GM12872 (cell line): ENCODE results near the gene TPBGL.

Experiments used
- TF ChIP-seq, protein P1 (sequence below): IDR thresholded peaks from 3 replicates; pipeline ENCODE4 v1.5.1; 2011; ENCODE audit warnings: low read depth, mild to moderate bottlenecking, low read length, moderate library complexity; ENCODE audit not compliant: insufficient read depth

The TPBGL gene

DNA sequence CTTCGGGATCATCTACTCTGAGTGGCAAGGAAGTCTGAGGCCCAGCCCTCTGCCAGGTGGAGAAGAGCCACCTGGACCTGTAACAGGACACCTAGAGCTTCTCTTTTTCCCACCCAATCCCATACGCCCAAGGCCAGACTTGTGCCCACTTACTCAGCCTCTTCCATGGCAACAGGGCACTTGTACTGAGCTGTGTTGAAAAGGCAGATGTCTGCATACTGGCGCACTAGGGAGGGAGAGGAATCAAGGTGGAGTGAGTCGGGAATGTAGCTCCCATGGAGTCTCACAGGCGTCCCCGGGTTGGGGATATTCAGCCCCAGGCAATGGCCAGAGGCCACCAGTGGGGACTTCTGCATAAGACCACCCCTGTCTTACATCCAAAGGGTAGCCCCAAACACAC, 36.1 kb downstream of the TPBGL start:
- TF ChIP-seq, protein P1, sequence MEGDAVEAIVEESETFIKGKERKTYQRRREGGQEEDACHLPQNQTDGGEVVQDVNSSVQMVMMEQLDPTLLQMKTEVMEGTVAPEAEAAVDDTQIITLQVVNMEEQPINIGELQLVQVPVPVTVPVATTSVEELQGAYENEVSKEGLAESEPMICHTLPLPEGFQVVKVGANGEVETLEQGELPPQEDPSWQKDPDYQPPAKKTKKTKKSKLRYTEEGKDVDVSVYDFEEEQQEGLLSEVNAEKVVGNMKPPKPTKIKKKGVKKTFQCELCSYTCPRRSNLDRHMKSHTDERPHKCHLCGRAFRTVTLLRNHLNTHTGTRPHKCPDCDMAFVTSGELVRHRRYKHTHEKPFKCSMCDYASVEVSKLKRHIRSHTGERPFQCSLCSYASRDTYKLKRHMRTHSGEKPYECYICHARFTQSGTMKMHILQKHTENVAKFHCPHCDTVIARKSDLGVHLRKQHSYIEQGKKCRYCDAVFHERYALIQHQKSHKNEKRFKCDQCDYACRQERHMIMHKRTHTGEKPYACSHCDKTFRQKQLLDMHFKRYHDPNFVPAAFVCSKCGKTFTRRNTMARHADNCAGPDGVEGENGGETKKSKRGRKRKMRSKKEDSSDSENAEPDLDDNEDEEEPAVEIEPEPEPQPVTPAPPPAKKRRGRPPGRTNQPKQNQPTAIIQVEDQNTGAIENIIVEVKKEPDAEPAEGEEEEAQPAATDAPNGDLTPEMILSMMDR = no peak

DNA sequence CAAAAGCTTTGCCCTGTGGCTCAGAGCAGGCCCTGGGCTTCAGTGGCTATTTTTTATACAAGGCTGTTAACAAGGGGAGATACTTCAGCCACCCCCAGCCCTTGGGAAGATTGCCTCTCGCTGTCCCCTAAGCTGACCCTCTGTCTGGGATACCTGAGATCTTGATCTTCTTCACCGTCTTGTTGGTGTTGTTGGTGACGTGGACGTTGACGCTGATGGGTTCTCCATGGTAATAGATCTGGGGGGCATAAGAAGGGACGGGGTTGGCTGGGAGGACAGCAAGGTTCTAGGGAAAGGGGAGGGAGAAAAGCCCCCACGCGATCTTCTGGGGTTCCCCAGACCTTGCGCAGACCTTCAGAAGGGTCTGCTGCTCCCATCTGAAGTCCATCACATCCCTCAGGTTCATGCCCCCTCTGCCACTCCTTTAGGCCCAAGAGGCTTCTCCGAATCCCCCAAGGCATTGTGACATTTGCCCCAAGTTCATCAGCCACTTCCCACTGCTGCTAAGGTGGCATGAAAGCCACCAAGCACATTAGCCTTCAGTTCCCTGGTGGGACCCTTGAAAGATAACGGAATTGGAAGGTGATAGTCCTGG, 36.7 kb downstream of the TPBGL start:
- TF ChIP-seq, protein P1 = no peak

DNA sequence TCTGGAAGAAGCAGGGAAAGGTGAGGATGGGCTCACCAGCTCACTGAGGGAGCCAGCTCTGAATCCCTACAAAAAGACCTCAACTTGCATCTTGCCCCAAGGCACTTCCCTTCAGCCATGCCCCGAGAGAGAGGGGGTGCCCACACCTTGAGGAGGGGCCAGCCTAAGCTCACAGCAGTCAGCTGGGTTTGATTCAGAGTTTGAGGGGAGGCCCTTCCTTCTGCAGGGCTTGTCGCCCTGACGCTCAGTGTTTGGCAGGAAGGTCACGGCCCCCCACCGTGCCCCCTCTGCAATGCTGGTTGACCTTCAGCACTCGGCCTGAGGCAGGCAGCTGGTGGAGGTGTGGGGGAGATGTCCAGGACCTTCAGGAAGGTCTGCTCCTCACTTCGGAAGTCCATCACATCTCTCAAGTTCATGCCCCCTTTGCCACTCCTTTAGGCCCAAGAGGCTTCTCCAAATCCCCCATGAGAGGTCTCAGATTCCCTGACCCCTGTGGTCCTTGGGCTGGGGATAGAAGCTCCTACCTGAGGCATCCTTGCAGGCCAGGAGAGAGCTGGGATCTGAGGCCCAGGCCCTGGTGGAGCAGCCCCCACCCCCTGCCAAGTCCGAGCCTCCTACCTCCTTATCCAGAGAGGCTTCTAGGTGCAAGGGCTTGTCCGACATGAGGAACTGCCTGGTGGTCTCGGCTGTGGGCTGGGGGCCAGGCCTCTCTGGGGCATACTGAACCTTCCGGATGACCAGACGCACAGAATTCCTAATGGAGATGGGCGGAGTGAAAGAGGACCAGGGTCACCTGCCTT, 37.6 kb downstream of the TPBGL start:
- TF ChIP-seq, protein P1 = no peak

DNA sequence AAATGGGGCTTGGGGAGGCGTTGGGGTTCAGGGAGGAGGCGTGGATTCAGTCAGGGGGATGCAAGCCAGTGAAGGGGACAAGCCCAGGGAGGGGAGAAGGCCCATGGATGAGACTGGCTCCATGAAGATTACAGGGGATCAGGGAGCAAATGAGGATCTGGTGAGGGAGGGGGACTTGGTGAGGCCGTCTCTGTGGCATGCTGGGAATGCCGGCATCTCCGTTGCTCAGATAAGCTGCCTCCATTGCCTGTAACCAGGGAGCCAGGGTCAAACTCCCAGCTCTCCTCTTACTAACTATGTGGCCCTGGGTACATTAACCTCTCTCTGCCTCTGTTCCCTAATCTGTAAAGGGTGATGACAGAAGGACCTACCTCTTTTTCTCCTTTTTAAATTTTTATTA, 38.7 kb downstream of the TPBGL start:
- TF ChIP-seq, protein P1 = no peak

GRCh38 chr11:75280227-75280701, 39.7 kb downstream of the TPBGL start:
- TF ChIP-seq, protein P1 = peak; percentile 99

GRCh38 chr11:75280770-75281468, 40.3 kb downstream of the TPBGL start:
- TF ChIP-seq, protein P1 = no peak

DNA sequence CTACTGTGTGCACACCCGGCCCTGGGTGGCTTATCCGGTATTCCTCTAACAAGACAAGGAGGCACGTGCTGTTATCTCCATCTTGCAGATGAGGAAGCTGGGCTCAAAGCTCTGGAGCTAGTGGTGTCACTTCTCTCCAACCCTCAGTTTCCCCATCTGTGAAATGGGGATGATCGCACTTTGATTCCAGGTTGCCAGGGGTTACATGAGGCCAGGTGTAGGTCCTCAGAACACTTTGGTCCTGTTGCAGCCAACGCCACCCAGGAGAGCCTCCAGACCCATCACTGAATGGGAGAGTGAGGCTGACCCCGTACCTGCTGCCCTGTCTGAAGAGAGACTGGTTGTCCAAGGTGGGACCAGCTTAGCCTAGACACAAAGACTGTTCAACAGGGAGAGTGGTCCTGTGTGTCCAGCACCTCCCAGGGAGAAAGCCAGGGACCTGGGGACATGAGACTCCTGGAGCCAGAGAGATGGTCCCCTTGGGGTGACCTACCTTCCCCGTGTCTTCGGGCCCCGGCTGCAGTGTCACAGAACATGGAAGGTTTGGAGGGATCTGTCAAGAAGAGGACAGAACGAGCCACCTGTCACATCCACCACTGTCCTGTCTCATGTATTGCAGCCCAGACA, 41.0 kb downstream of the TPBGL start:
- TF ChIP-seq, protein P1 = no peak
